Fibroblast of peridontal ligament (primary cell): ENCODE data around the gene PLEKHG4B.

Source experiments
- DNase-seq: peaks from one replicate; pipeline ENCODE4 v3.0.0-alpha.2; 2010; ENCODE audit errors: extremely low read depth

Gene PLEKHG4B

DNA sequence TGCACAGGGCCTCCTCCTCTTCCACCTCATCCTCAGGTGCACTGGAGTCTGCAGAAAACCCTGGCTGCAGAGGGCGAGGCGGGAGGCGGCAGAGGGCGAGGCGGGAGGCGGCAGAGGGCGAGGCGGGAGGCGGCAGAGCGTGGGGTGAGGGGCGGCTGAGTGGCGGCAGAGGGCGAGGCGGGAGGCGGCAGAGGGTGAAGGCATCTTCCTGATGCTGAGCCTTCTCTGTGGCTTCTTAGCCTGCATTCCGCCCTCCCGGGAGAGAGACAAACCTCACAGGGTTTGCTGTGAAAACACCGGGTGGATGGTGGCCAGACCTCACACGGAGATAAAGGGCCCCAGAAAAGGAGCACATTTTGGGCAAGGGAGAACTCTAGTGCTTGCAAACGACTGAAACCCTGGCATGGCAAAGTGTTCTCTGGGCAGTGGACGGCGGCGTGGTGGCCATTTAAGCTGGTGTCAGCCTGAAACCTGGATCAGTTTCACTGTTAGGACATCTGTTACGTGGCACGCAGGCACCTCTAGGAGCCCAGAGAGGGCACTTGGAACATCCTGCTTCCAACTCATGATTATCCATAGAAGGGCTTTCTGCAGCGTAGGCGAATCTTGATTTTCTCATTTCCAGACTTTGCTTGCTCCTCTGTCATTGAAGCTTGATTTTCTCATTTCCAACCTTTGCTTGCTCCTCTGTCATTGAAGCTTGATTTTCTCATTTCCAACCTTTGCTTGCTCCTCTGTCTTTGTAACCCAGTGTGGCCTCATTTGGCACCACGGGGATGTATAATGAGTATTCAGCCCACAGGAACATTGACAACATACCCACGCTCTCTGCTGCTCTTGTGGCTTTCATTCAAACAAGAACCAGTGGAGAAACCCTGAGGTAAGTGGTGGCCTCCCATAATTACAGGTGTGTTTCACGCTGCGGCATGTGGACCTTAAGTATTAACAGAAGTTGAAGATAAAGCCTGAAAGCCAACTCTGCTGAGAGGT lies 16.3 kb upstream of the PLEKHG4B start:
- DNase-seq = no peak

GRCh38 chr5:76358-77169 lies 15.4 kb upstream of the PLEKHG4B start:
- DNase-seq = no peak

GRCh38 chr5:77170-77501 lies 14.8 kb upstream of the PLEKHG4B start:
- no peak for DNase-seq

- DNase-seq = no peak
Observed at GRCh38 chr5:77546-77945, 14.4 kb upstream of the PLEKHG4B start.

GRCh38 chr5:77957-78804 lies 13.8 kb upstream of the PLEKHG4B start:
- DNase-seq = peak; percentile 15

GRCh38 chr5:78805-79149 lies 13.2 kb upstream of the PLEKHG4B start:
- no peak for DNase-seq

GRCh38 chr5:79263-79662 lies 12.7 kb upstream of the PLEKHG4B start:
- no peak for DNase-seq

DNA sequence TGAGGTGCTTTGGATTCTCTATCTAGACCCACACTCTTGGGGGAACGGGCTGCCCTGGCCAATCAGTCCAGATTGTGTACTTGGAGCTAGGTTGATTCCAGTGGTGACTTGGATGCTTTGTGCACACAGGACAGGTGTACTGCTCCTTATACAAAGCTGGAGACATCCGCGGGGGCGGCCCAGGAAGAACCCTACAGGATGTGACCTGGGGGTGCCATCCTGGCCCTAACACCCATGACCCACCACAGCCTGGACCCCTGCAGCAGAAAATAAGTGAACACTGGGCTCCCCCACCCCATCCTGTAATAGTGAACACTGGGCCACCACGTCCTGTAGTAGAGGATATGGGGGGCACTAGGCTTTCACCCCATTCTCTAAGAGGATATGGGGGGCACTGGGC lies 12.1 kb upstream of the PLEKHG4B start:
- no peak for DNase-seq

DNA sequence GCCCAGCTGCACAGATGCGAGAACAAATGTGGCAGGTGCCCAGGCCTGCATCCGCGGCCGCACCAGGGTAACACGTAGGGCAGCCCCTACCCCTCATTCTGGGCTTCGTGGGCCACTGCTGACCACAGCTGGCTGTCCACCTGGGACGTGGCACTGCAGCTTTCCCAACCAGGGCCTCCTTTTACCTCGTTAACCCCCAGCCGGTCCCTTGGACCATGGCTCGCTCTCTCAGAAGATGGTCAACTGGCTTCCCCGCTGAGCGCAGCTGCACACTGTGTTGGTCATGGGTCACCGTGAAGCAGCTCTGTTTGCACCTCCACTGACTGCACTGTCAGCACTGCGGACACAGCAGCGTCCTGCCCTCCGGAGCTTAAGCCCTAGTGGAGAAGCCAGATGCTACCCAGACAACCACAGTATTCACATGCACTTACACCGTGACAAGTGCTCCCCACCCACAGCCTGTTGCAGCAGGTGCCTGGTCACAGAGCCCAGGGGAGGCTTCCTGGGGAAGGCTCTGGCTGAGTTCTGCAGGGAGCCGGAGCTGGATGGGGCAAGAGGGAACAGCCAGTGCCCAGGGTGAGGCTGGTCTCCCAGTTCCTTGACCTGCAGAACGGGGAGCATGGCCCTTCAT lies 10.5 kb upstream of the PLEKHG4B start:
- DNase-seq = no peak

DNA sequence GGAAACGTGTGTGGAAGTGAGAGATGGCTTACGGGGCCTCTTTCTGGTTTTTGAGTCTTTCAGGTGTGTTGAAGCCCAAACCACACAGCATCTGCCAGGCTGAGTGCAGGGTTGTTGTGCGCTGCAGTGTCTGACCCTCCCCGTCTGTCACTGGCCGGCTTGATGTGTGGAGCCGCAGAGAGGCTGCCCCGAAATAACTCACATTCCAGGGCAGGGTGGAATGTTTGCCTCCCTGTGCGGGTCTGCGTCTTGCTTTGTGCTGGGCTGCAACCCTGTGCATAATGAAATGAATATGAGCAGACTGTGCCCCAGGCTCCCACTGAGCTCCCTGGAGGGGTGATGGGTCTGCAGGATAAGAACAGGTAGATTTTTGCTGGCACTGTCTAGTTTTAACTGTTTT lies 9.9 kb upstream of the PLEKHG4B start:
- DNase-seq = no peak

DNA sequence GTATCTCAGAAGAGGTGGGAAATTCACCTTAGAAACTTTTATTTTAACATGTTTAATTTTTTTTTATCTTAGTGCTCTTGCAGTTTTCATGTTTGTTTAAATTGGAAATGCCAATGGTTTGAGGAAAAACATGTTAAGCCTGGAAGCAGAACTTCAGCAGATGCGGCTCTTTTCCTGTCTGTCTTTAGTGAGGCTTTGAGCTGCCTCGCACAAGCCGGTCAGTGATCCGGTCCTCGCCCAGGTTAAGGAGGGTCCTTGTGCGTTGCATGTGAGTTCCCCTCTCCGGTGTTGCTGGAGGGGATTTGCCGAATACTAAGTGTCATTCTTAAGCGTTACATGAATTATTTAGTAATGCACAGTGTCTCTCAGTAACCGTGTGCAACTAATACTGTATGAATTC lies 9.4 kb upstream of the PLEKHG4B start:
- DNase-seq = no peak

- DNase-seq = no peak
Observed at GRCh38 chr5:83029-83428, 8.9 kb upstream of the PLEKHG4B start.

DNA sequence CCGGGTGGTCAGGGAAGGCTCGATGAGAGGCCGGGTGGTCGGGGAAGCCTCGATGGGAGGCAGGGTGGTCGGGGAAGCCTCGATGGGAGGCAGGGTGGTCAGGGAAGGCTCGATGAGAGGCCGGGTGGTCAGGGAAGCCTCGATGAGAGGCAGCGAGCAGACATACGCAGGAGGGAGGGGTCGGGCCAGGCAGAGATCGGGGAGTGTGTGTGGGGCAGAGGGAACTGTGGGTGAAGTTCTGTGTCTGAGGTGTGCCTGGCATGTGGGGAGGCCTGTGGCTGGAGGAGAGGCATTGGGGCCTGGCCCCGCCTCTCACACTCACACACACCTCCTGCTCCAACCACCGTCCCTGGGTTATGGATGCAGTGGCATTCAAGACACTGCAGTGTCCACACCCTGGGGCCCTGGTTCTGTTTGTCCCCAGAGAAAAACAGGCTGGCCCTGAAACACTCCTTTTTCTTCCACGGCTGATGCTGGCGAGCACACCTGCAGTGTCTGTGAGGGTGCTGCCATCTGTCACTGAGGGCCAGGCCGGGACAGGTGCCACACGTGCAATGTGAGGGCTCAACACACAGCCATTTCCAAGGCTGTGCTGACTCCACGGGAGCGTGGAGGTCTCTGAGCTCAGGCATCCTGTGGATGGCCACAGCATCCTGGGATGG lies 6.5 kb upstream of the PLEKHG4B start:
- DNase-seq = no peak

- DNase-seq = no peak
Observed at GRCh38 chr5:89337-90286, 2.4 kb upstream of the PLEKHG4B start.

- no peak for DNase-seq
Observed at GRCh38 chr5:90590-91547, 1.1 kb upstream of the PLEKHG4B start.

DNA sequence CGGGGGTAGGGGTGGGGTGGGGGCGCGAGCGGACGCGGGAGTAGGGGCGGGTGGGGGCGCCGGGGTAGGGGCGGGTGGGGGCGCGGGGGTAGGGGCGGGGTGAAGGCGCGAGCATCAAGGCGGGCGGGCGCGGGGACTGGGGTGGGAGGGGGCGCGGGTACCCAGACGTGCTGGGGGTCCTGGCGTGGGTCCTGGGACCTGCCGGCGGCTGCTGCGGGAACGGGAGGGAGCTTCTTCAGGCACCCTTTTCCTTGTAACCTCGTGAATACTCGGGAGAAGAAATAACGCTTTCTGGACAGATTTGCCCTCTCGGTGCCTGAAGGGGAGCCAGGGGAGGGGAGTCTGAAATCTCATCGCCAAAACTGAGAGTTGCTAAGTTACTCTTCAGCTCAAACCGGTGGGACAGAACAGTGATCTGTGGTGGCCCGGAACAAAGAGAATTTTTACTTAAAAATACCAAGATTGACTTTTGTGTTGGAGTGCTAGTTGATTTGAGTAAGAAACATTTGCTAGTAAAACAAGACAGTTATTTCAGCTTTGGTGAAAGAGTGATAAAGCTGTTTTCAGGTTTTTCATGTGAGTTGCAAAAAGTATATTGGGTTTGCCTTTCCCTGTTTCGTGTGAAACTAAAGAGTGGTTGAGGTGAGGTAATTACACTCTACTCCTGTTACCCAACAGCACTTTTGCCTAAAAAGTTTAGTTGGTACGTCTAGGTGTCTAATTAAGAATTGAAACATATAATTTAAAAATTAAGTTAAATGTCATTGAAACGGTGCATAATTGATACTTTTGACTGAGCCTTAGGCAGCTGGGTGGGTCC lies 643 bp downstream of the PLEKHG4B start:
- DNase-seq = peak; percentile 3

GRCh38 chr5:93221-93980 lies 1.4 kb downstream of the PLEKHG4B start:
- DNase-seq = no peak
